SH-SY5Y (cell line): ENCODE data around the gene KRT12.

Source experiments
- GATA2 ChIP-seq: IDR thresholded peaks from 2 replicates; pipeline ENCODE4 v1.6.1; 2011; ENCODE audit warnings: mild to moderate bottlenecking, low read depth, low read length
- GATA3 ChIP-seq: IDR thresholded peaks from 2 replicates; pipeline ENCODE4 v1.6.1; 2011; ENCODE audit warnings: low read depth, mild to moderate bottlenecking, low read length, moderate library complexity

KRT12 gene

DNA sequence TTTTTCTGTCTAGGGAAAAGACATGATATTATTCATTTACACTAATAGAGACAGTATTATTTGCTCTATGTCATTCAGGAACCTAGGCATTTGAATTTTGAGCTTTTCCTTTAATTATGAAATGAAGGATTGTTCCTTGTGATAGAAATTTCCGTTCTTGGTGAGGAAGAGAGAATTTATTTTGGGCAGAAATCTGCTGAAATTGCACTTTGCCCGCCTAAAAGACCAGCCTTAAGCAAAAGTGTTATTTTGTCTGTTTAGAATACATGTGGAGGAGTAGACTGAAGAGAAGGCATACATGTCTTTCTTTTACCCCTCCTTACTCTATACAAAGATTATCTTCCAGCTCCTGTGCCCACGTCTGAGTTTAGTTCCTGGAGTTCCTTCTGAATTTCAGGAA, 27.8 kb downstream of the KRT12 start:
- no peak for TF ChIP-seq GATA2
- no peak for TF ChIP-seq GATA3

DNA sequence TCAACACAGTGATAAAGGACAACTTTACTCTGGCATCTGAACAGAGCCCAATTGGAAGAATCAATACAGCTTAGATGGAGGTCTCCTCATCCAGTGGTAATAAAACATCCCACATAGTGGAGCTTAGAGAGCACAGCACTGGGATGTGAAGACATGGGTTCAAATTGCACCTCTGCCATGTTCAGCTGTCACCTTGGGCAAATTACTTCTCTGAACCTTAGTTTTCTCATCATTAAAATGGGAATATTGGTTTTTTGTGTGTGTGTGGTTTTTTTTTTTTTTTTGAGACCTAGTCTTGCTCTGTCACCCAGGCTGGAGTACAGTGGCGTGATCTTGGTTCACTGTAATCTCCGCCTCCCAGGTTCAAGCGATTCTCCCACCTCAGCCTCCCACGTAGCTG, 31.0 kb downstream of the KRT12 start:
- TF ChIP-seq GATA2 (no peak), GATA3 (no peak)

DNA sequence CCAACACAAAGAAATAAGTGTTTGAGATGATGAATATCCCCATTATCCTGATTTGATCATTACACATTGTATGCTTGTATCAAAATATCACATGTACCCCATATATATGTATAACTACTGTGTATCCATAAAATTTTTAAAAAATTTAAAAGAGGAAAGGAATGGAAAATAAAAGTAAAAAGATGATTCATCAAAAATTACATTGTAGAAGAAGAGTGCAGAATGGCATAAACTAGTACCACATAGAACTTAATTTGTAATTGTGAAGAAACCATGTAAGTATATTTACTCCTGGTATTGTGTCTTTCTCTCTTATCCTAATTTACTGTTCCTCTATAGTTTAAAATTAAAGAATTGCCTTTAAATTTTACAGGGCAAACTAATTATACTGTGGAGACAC, 33.1 kb downstream of the KRT12 start:
- TF ChIP-seq GATA3, result no peak

DNA sequence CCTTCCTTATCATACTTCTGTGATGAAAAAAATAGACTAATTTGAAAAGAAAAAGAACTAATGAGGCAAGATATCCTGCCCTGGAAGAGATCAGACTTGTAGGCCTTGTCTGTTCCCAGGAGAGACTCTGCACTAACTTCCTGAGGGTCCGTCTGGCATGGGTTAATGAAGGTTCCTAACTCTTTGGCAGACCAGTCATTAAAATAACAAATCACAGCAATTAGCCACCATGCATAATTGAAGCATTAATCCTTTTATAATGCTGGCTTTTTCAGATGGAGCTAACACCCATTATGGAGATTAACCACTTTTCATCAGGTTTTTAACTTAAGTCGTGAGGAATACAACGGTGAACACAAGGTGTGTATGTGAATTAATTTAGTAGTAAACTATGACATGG, 34.2 kb downstream of the KRT12 start:
- no peak for TF ChIP-seq GATA2
- no peak for TF ChIP-seq GATA3

DNA sequence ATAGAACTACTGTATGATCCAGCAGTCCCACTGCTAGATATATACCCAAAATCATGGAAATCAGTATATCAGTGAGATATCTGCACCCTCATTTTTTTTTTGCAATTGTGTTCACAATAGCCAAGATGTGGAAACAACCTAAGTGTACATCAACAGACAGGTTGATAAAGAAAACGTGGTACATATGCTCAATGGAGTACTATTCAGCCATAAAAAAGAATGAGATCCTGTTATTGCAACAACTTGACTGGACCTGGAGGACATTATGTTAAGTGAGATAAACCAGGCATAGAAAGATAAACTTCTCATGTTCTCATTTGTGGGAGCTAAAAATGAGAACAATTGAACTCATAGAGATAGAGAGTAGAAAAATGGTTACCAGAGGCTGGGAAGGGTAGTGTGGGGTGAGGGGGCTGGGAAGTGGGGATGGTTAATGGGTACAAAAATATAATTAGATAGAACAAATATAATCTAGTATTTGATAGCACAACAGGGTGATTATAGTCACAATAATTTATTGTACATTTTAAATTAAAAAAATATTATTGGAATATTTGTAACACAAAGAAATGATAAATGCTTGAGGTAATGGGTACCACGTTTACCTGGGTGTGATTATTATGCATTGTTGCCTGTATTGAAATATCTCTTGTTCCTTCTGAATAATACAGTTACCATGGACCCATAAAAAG, 36.8 kb downstream of the KRT12 start:
- TF ChIP-seq GATA3 (no peak), GATA2 (no peak)

DNA sequence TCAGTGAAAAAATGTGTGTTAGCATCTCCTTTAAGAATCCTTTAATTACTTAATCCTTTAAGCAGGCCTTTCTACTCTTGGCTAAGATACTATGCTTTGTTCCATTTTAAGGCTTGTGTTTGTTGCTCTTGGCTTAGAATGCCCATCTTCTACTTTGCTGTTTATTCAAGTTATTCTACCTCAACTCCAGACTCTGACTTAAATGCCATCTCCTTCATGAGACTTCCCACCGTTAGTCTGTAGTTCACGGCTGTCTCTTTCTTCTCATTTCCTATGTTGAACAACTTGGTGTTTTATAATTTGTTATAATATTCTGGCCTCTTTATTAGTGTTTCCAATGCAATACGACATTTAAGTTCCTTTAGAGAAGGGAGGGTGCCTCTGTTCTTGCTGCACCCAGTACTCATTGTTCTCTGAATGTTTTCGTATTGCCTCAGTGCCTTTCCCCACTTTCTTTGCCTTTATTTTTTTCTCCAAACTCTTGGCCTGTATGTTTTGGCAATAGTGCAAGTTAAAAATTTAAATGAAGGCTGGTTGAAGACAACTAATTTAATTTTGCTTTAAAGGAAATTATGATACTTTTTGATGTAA, 38.5 kb downstream of the KRT12 start:
- no peak for TF ChIP-seq GATA3
- TF ChIP-seq GATA2, result no peak

DNA sequence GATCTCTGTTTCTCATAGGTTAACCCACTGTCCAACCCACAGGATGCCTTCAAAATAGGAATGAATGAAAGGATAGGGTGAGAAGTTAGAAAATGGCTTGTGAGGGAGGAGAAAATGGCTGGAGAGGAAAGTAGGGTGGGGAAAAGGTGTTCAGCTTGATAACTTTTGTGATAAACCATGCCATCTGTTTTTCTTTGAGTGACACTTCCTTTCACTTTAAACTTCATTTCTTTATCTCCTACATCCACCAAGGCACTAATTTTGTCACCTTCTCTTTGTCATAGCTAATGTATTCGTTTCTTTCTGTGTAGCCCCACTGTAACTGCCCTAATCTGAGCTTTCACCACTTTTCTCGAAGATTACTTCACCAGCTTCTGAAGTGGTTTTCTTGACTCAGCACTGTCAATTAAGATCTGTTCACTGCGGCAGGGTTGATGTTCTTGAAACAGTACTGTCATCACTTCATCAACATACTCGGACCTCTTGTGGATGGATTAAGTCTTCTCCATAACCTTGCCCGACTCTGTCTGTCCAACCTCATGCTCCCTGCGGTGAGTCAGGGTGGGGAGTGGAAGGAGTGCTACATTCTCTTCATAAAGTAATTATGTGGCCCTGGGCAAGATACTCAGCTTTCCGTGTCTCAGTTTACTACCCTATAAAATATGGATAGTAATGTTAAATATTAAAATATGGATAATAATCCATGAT, 39.1 kb downstream of the KRT12 start:
- TF ChIP-seq GATA2 (no peak), GATA3 (no peak)

DNA sequence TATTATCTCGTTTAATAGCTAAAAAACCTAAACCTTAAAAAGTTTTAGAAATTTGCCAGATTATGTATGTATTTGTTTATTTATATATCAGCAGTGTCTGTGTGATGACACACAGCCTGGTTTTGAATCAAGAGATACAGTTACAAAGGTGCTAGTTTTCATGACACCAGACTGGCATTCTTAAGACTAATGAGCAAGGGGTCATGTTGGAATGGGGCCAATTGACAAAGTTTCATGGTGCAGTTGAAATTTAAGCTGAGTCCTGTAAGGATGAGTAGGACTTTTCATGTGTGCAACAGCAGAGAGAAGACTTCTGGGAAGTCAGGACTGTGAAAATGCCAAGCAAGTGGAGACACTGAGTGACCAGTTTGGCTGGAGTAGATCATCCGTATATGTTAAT, 41.4 kb downstream of the KRT12 start:
- no peak for TF ChIP-seq GATA3
- TF ChIP-seq GATA2, result no peak

DNA sequence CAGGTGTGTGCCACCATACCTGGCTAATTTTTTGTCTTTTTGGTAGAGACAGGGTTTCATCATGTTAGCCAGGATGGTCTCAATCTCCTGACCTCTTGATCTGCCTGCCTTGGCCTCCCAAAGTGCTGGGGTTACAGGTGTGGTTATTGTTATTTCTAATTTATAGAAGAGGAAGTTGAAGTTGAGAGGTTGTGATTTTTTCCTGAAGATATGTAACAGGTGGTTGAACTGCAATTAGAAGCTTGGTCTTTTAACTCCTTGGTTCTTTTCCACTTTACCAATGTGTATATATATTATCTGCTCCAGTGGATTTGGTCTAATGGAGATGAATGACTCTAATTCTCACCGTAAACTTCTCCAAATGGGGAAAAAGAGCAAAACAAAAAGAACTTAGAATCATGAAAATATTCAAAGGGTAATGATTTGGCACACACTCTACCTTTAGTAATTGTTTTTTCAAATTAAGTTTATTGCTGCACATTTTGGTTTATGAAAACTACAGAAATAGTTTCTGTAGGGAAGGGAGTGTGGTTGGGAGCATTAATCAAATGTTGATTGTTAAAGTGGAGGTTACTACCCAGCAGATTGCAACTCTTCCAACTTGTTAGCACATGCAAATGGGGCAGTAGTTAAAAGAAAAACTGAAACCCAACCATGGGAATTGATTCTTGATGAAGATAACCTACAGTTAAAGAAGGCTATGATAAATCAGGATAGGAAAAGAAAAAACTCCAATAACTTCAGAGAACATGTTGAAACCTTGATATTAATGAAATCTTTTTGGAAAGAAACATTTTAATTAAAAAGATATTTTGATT, 42.8 kb downstream of the KRT12 start:
- TF ChIP-seq GATA2, result no peak
- TF ChIP-seq GATA3, result no peak

DNA sequence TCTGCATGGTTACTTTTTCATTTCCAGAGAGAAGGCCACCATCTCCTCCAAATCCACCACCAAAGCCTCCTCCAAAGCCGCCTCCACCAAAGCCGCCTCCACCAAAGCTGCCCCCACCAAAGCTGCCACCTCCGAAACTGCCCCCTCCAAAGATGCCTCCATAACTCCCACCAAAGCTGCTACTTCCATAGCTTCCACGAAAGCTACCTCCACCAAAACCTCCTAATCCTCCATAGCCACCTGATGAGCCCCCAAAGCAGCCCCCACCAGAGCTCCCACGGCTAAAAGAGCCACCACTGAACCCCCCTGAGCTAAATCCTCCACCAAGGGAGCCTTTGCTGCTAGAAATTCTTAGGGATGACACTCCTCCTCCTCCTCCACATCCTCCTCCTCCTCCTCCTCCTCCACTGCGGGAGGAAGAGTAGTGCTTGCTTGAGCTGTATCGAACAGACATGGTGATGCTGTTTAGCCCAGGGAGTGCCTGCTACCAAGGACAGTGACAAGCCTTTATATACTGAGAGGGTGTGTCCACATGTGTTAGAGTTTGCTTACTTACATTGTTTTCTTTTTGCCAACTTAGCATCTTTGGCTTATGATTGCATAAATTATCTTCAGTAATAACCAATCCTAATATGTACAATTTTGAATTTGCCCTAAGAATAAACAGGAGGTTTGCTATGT, 44.8 kb downstream of the KRT12 start, which contains the start of gene KRT10:
Gene KRT10, minus strand, starts transcription at position 483 of the 681 bp plus-strand sequence. Its CDS starts 29 bp downstream, at position 454.
- TF ChIP-seq GATA3 (no peak), GATA2 (no peak)

DNA sequence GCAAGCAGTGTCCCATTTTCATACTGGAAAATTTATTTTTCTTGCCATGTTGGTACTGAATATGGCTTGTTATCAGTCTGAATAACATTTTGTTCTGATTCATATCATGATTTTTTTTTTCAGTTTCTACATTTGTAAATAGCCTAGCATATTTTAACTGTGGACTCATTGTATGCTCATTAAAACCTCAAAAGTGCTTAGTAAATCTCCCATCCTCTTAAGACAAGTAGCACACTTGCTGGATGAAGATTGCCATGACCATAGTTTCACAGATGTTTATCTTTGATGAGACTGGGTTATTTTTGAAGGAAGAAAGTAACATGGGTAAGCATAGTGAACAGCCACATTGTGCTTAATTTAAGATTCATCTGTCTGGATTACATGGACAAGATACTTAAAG, 45.5 kb downstream of the KRT12 start:
- TF ChIP-seq GATA2, result no peak
- TF ChIP-seq GATA3, result no peak

DNA sequence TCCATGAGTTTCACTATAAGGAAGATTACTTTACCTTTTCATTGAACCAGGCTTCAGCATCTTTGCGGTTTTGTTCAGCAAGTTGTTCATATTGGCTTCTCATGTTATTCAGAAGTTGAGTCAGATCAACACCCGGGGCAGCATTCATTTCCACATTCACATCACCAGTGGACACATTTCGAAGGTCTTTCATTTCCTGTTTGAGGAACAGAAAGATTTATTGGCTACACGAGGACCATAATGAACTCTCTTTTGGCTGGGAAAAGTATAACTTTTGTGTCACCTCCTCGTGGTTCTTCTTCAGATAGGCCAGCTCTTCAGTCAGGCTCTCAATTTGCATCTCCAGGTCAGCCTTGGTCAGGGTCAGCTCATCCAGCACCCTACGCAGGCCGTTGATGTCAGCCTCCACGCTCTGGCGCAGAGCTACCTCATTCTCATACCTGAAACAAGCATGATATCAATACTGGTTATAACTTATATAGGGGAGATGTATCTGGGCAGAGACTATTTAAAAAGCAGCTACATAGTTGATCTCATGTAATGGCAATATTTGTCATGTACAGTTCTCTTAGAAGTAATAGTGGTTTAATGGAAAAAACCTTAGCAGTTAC, 46.7 kb downstream of the KRT12 start:
- TF ChIP-seq GATA2, result no peak

DNA sequence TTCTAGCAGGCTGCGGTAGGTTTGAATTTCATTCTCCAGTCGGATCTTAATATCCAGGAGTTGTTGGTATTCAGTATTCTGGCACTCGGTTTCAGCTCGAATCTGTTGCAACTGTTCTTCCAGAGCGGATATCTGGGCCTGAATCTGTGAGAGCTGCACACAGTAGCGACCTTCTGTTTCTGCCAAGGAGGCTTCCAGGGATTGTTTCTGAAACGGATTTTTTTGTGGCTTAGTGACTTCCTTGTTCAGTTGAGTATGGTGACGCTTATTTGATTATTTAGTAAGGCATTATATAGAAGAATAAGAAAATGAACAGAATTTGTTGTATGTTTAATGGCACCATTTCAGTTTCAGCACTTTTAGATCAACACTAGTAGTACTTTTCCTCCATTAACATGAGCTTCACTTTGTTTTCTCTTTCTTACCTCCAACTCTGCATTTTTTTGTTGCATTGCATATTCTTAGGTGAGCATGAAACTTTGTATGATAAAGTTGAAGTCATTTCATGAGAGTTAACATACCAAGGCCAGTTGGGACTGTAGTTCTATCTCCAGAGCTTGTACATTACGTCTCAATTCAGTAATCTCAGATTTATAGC, 47.4 kb downstream of the KRT12 start:
- TF ChIP-seq GATA2 (no peak), GATA3 (no peak)
